Stimulated activated CD4-positive, alpha-beta T cell treated with anti-CD3 and anti-CD28 coated beads, TNF-alpha, amount 100 ng/mL, for 1 hour (primary cell): ENCODE results near the gene PGP.

Source experiments
- DNase-seq, 3 donors: peaks; one replicate each; pipeline ENCODE4 v3.0.0-alpha.2; 2020; ENCODE audit warnings: low read depth in 3 of 3, low spot score in 1 of 3

The PGP gene

GRCh38 chr16:2237493-2238149 is 23.0 kb upstream of the PGP start:
- no peak for DNase-seq

- no peak for DNase-seq
These were observed 22.5 kb upstream of the PGP start for GRCh38 chr16:2237102-2237482.

- no peak for DNase-seq
These were observed 21.9 kb upstream of the PGP start, which contains the start of gene DNASE1L2 for GRCh38 chr16:2236337-2237101. TSS of gene DNASE1L2 (plus strand) at chr16:2236444. CDS start at chr16:2236817, 373 bp downstream.

GRCh38 chr16:2235695-2236336 is 21.2 kb upstream of the PGP start:
- DNase-seq = no peak

- no peak for DNase-seq
These were observed 20.6 kb upstream of the PGP start for GRCh38 chr16:2235234-2235651.

- DNase-seq = no peak
These were observed 20.2 kb upstream of the PGP start for GRCh38 chr16:2234813-2235170.

- DNase-seq = no peak
These were observed 19.5 kb upstream of the PGP start for GRCh38 chr16:2233872-2234812.

- no peak for DNase-seq
These were observed 18.6 kb upstream of the PGP start for GRCh38 chr16:2233046-2233775.

GRCh38 chr16:2232094-2232990 is 17.7 kb upstream of the PGP start:
- no peak for DNase-seq

- no peak for DNase-seq
These were observed 16.6 kb upstream of the PGP start for GRCh38 chr16:2231016-2231931.

- no peak for DNase-seq
These were observed 15.7 kb upstream of the PGP start for GRCh38 chr16:2230376-2230775.

GRCh38 chr16:2229632-2230250 is 15.1 kb upstream of the PGP start:
- DNase-seq = no peak

- no peak for DNase-seq
These were observed 14.5 kb upstream of the PGP start for GRCh38 chr16:2229091-2229490.

- no peak for DNase-seq
These were observed 13.7 kb upstream of the PGP start for GRCh38 chr16:2228161-2228824.

- no peak for DNase-seq
These were observed 12.3 kb upstream of the PGP start for GRCh38 chr16:2226918-2227317.

- DNase-seq = no peak
These were observed 11.7 kb upstream of the PGP start for GRCh38 chr16:2226245-2226793.

GRCh38 chr16:2223942-2224486 is 9.4 kb upstream of the PGP start:
- no peak for DNase-seq
